Testis (tissue), 3 donors: ENCODE data around the gene PIGL. TPM values are rescaled to one million over a fixed set of nuclear protein-coding genes. Genes with fewer than 3 reads are reported as not detected.

Experiments used
- DNase-seq: peaks from one replicate; pipeline ENCODE4 v3.0.0-alpha.2; 2019
- H3K27ac ChIP-seq, 2 donors: fragments of 200-600 bp; sonication (generic); one replicate each; pipeline ENCODE4 v1.5.1; 2019
- H3K27me3 ChIP-seq: fragments of 200-600 bp; sonication (generic); one replicate; pipeline ENCODE4 v1.5.1; 2019
- H3K36me3 ChIP-seq: fragments of 200-600 bp; sonication (generic); one replicate; pipeline ENCODE4 v1.5.1; 2017; ENCODE audit warnings: low read depth; ENCODE audit errors: missing control alignments
- H3K4me1 ChIP-seq: fragments of 200-600 bp; sonication (generic); one replicate; pipeline ENCODE4 v1.5.1; 2019
- H3K4me3 ChIP-seq, 2 donors: fragments of 200-600 bp; sonication (generic); one replicate each; pipeline ENCODE4 v1.5.1; 2017 to 2019
- H3K9me3 ChIP-seq: fragments of 200-600 bp; sonication (generic); one replicate; pipeline ENCODE4 v1.5.1; 2017
- POLR2A ChIP-seq: fragments of 450-650 bp; IDR thresholded peaks from one replicate; pipeline ENCODE4 v1.6.1; 2017; ENCODE audit warnings: antibody characterized with exemption, mild to moderate bottlenecking, moderate library complexity
- WGBS, 2 donors: methylation state at CpG; one replicate each; pipeline ENCODE4 v1.1.5; 2018; 5-methylcytosine and 5-hydroxymethylcytosine counted together
- intact Hi-C: fragments of 100-400 bp; cut with DNase I; formaldehyde crosslinking; loops from one replicate; pipeline ENCODE4 v1.15.1; 2023; ENCODE audit warnings: low total_unique reads
- polyA plus RNA-seq: library from polyadenylated mRNA; stranded (reverse); fragments of 350-450 nt; fragmentation: Illumina TruSeq; extraction: RNeasy Lipid Tissue Mini Kit (QIAGEN cat#74804); gene quantifications from one replicate; pipeline ENCODE4 v1.2.3, GENCODE V29; 2014; ENCODE audit warnings: low read depth, low replicate concordance; ENCODE audit not compliant: insufficient read depth
- total RNA-seq, 2 donors: library from RNA; depleted of rRNA; stranded (reverse); fragments of >200 nt; gene quantifications; one replicate each; pipeline ENCODE4 v1.2.3, GENCODE V29; 2016
- TF ChIP-seq, protein P1 (sequence below), 3 experiments: fragments of 450-650 bp in 2 of 3; fragments of 200-600 bp in 1 of 3; sonication (generic) in 1 of 3; IDR thresholded peaks; one replicate each; pipeline ENCODE4 v1.5.1; 2016 to 2019; ENCODE audit warnings: antibody characterized with exemption in 3 of 3, mild to moderate bottlenecking in 2 of 3, moderate library complexity in 1 of 3

PIGL gene
- total and polyA plus RNA-seq, 3 donors from 2014 or later = 31.3 to 93.9 (median 74.1) TPM

DNA sequence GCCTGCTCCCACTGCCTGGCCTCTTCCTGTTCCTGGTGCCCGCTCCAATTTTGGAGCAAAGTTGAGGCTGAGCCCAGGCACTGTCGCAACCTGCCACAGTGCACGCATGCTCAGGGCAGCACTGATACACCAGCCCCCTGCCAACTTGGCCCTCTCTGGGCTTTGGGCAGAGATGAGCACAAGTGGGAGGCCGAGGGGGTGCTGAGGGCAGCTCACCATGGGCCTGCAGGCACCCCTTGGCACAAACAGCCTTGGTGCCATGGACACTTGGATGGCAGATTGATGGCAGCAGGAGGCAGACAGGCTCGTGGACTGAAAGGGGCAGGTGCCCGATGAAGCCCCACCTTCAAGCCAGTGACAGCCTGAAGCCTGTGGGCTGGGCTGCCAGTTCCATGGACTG, 42.9 kb downstream of the PIGL start:
- intact Hi-C loops = no loop called here
- 100% methylated on average over 1 to 4 of the region's 6 CpGs for WGBS, 2 donors
- Histone ChIP-seq H3K27ac (no peak overlapping the region), H3K4me1 (no peaks in the 10 kb centered on the region), H3K27me3 (no peaks in the 10 kb centered on the region), H3K9me3 (no peaks in the 10 kb centered on the region), H3K36me3 (no peaks in the 10 kb centered on the region), H3K4me3 (no peak overlapping the region)
- no peak for DNase-seq
- TF ChIP-seq POLR2A = no peak
- TF ChIP-seq, protein P1, sequence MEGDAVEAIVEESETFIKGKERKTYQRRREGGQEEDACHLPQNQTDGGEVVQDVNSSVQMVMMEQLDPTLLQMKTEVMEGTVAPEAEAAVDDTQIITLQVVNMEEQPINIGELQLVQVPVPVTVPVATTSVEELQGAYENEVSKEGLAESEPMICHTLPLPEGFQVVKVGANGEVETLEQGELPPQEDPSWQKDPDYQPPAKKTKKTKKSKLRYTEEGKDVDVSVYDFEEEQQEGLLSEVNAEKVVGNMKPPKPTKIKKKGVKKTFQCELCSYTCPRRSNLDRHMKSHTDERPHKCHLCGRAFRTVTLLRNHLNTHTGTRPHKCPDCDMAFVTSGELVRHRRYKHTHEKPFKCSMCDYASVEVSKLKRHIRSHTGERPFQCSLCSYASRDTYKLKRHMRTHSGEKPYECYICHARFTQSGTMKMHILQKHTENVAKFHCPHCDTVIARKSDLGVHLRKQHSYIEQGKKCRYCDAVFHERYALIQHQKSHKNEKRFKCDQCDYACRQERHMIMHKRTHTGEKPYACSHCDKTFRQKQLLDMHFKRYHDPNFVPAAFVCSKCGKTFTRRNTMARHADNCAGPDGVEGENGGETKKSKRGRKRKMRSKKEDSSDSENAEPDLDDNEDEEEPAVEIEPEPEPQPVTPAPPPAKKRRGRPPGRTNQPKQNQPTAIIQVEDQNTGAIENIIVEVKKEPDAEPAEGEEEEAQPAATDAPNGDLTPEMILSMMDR (IDR thresholded peaks at IDR 0.05) = no peak

DNA sequence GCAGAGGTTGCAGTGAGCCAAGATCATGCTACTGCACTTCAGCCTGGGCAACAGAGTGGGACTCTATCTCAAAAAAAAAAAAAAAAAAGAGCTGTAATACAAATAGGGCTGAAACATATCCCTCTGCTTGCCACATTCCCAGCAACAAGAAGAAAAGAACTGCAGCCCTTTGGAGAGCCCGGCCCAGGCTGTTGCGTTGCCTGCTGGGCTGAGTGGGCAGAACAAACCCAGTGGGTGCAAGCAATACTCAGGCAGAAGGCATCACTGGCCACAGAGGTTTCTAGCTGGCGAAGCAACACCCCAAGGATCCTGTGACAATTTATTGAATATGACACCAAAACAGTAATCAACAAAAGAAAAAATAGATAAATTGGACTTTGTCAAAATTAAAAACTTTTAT, 44.0 kb downstream of the PIGL start:
- Histone ChIP-seq H3K4me1 (no peaks in the 10 kb centered on the region), H3K27me3 (no peaks in the 10 kb centered on the region), H3K27ac (no peak overlapping the region), H3K9me3 (no peaks in the 10 kb centered on the region), H3K36me3 (no peaks in the 10 kb centered on the region), H3K4me3 (no peak overlapping the region)
- DNase-seq = no peak
- TF ChIP-seq POLR2A = no peak
- TF ChIP-seq, protein P1 (IDR thresholded peaks at IDR 0.05) = no peak
- intact Hi-C loops = no loop called here
- WGBS, 2 donors = 96 to 98% methylated on average over 3 of the region's 3 CpGs

DNA sequence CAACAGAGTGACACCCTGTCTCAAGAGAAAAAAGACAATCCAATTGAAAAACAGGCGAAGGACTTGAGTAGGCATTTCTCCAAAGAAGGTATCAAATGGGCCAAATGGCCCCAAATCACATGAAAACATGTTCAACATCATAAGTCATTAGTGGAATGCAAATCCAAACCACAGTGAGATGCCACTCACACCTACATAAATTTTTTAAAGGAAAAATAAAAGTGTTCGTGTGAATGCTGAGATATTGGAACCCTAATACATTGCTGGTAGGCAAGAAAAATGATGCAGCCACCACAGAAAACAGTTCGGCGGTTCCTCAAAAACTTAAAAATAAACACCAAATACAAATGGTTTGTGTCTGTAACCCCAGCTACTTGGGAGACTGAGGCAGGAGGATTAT, 45.2 kb downstream of the PIGL start:
- Histone ChIP-seq H3K9me3 (no peaks in the 10 kb centered on the region), H3K4me3 (no peak overlapping the region), H3K27me3 (no peaks in the 10 kb centered on the region), H3K36me3 (no peaks in the 10 kb centered on the region), H3K4me1 (no peaks in the 10 kb centered on the region), H3K27ac (no peak overlapping the region)
- intact Hi-C loops = no loop called here
- no peak for TF ChIP-seq POLR2A
- TF ChIP-seq, protein P1 (IDR thresholded peaks at IDR 0.05) = no peak
- no peak for DNase-seq
- 95% methylated on average over 4 of the region's 4 CpGs for whole genome bisulfite sequencing, 2 donors

DNA sequence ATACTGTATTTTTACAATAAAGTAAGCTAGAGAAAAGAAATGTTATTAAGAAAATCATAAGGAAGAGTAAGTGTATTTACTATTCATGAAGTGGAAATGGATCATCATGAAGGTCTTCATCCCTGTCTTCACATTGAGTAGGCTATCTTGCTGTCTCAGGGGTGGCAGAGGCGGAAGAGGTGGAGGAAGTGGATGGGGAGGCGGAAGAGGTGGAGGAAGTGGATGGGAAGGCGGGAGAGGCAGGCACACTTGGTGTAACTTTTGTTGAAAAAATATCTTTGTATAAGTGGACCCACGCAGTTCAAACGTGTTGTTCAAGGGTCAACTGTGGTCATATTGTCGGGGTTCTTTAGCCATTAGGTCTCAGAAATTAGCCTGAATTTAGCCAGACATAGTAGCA, 50.2 kb downstream of the PIGL start:
- WGBS, 2 donors = 89 to 90% methylated on average over 6 of the region's 6 CpGs
- Histone ChIP-seq H3K9me3 (no peaks in the 10 kb centered on the region), H3K36me3 (no peaks in the 10 kb centered on the region), H3K27ac (no peak overlapping the region), H3K27me3 (no peaks in the 10 kb centered on the region), H3K4me1 (no peaks in the 10 kb centered on the region), H3K4me3 (no peak overlapping the region)
- no peak for DNase-seq
- TF ChIP-seq, protein P1 (IDR thresholded peaks at IDR 0.05) = no peak
- TF ChIP-seq POLR2A = no peak
- intact Hi-C loops = no loop called here

DNA sequence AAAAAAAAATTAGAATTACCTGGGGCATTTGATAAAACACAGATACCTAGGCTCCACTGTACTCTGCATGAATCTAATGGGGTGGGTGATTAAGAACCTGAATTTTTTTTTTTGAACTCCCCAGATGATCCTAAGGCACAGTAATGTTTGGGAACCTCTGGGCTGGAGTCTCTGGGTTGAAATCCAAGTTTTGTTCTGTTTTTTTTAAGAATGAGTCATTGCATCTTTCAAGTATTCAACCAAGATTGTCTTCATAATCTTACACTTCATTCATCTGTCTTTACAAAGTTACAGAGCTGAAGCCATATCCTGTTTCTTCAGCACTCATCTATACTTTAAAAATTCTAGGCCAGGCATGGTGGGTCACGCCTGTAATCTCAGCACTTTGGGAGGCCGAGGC, 52.6 kb downstream of the PIGL start:
- no peak overlapping the region for H3K27ac ChIP-seq
- H3K9me3 ChIP-seq = no peaks in the 10 kb centered on the region
- intact Hi-C loops = no loop called here
- no peak for DNase-seq
- no peak overlapping the region for H3K4me3 ChIP-seq
- no peaks in the 10 kb centered on the region for H3K27me3 ChIP-seq
- H3K36me3 ChIP-seq = no peaks in the 10 kb centered on the region
- WGBS, 2 donors = 89 to 100% methylated on average over 2 of the region's 2 CpGs
- TF ChIP-seq POLR2A = no peak
- TF ChIP-seq, protein P1 (IDR thresholded peaks at IDR 0.05) = no peak
- no peaks in the 10 kb centered on the region for H3K4me1 ChIP-seq
